GM13977 (cell line): ENCODE measurements around the gene BSN.

Source experiments
- DNase-seq: peaks from one replicate; pipeline ENCODE4 v3.0.0; 2012; ENCODE audit warnings: low spot score
- in situ Hi-C: fragments of 300-500 bp; cut with MboI; formaldehyde crosslinking; loops from one replicate; pipeline ENCODE4 v1.12.0; 2022; ENCODE audit warnings: low sequenced_read_pairs, low pct_unique_long_range_greater_than_20kb, mixed read lengths, inconsistent platforms; ENCODE audit not compliant: unreplicated experiment
- TF ChIP-seq, protein P1 (sequence below): IDR thresholded peaks from 2 replicates; pipeline ENCODE4 v1.5.1; 2012; ENCODE audit warnings: mild to moderate bottlenecking, control low read depth; ENCODE audit not compliant: insufficient read depth; ENCODE audit errors: extremely low read depth, missing control alignments

The BSN gene

DNA sequence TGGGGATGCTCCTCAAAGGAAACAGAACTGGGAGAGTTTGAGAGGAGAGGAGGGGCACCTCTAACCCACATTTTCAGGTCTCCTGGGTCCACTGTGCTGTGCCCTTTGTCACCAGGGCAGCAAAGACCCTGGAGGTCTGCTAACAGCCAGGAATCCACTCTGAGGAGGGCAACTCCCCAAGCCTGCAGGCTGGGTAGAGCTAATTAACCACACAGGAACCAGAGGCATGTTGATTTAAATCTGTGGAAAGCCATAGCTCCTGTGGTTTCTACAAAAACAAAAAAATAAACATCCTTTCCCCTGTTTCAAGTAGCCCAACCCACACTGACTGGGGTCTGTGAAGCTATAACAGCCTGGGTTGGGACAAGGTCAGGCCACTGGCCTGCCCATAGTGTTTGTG lies 2.2 kb upstream of the BSN start:
- TF ChIP-seq, protein P1, sequence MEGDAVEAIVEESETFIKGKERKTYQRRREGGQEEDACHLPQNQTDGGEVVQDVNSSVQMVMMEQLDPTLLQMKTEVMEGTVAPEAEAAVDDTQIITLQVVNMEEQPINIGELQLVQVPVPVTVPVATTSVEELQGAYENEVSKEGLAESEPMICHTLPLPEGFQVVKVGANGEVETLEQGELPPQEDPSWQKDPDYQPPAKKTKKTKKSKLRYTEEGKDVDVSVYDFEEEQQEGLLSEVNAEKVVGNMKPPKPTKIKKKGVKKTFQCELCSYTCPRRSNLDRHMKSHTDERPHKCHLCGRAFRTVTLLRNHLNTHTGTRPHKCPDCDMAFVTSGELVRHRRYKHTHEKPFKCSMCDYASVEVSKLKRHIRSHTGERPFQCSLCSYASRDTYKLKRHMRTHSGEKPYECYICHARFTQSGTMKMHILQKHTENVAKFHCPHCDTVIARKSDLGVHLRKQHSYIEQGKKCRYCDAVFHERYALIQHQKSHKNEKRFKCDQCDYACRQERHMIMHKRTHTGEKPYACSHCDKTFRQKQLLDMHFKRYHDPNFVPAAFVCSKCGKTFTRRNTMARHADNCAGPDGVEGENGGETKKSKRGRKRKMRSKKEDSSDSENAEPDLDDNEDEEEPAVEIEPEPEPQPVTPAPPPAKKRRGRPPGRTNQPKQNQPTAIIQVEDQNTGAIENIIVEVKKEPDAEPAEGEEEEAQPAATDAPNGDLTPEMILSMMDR, result no peak
- in situ Hi-C loops, result no loop called here

DNA sequence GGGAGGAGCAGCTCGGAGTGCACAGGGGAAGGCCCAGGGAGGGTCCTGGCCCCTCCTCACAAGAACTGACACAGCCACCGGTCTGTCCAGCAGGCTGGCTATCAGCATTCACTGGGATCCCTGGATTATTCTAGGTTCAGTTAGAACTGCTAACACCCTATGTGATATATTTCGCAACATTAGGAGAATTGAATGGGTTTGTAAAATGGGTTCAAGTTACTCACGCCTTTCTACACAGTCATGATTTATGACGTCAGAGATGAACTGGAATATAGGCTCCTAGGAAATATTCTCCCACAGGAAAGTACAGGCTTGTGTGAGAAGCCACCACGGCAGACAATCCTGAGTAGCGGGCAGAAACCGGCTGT lies 969 bp upstream of the BSN start:
- TF ChIP-seq, protein P1, result no peak
- no peak for DNase-seq
- in situ Hi-C loops, result no loop called here

More for the DNA sequence above, 2.2 kb upstream of the BSN start:
- DNase-seq, result no peak

DNA sequence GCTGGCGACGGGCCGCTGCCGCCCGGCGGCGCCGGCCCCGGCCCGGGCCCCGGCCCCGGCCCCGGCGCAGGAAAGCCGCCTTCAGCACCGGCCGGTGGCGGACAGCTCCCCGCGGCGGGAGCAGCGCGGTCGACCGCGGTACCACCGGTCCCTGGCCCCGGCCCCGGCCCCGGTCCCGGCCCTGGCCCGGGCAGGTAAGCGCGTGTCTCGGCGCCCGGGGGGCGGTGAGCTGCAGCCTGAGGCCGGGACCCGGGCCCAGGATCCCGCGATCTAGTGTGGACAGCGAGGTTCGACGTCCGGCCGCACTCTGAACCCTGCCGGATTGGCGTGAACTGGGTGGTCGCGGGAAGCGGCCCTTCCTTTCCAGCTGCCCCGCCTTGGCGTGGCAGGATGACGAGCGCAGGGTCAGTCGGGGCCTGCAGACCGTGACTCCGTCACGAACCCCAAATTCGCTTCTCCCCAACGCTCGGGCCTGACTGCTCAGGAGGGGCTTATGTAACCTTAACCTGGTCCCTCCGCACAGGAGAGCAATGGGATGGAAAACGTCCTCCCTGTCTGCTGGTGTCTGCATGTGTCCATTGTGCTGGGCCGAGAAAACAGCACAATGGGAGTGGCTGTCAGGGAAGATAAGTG lies 472 bp downstream of the BSN start:
- DNase-seq, result no peak
- in situ Hi-C loops, result no loop called here
- TF ChIP-seq, protein P1, result no peak

DNA sequence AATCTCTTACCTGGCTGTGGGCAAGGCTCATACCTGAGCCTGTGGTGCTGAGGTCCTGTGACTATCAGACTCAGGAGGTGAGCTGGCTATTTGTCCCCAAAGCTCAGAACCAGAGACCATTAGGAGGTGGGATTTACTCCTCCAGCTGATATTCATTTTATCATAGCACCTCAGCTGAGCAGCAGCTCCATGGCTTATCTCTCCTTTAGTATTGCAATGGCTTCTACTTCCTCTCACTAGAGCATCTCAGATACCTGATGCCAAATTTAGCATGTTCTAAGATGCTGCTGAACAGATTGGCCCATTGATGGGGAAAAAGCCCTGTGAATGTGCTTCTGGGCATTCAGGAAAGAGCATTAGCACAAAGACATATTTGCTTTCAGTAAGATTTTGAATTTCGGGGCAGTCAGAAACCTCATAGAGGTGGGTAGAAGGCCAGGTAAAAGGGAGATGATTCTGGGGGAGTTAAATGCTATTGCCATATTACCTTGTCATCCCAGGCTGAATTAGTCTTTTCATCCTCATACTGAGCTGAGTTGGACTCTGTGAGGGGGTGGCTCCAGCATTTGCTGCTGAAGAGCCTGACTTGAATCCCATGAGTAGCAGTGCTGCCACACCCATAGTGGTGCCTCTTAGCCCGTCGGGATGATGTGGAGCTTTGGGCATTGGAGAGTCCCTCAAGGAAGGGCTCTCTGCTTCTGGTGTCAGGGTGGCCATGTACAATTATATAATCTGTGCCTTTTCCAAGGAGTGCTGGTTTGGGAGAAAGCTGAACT lies 2.4 kb downstream of the BSN start:
- in situ Hi-C loops, result no loop called here
- DNase-seq, result no peak
- TF ChIP-seq, protein P1, result no peak

DNA sequence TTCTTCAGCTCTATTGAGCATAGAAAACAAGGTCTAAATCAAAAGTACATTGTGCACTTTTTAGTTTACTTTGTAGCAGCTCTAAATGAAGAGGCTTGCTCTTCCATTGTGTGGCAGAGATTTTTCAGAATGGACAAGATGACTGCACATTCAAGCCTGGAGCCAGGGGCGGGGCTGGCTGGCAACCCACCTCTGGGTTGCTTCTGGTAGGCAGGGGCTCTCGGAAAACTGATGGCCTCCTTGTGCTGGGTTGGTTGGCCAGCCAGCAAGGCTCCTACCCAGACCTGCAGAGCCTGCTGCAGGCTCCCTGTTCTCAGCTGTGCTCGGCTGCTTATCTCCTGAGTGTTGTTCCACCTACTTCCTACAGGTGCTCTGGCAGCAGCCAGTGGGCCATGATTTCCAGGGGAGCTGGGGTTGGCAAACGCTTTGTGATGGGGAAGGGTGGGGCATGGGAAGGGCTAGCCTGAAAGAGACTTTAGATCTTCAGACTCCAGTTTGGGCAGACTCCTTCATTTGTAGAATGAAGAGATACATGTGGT lies 8.8 kb downstream of the BSN start:
- TF ChIP-seq, protein P1, result no peak
- no peak for DNase-seq
- in situ Hi-C loops, result no loop called here

DNA sequence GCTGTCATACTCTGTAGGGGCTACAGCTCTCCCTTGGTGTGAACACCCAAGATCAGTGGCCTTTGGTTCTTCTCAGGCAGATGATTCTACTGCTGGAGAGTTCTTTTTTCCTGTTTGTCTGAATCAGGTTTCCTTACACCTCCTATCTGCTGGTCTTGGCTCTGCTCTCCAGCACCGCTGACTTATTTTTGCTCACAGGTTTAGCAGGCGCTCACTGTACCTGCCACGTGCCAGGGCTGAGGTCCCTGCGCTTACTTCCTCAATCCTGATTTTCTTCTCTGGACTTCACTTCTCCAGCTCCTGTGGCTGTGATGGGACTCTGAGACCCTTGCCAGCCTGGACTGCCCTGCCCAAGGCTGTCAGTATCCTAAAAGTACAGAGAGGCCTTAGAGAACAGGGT lies 9.5 kb downstream of the BSN start:
- TF ChIP-seq, protein P1, result no peak
- in situ Hi-C loops, result no loop called here
- DNase-seq, result no peak
